Islet precursor cell (in vitro differentiated cells): ENCODE results near the gene KIF1B.

Source experiments
- DNase-seq: peaks from one replicate; pipeline ENCODE4 v3.0.0-alpha.2; 2018

The KIF1B gene

DNA sequence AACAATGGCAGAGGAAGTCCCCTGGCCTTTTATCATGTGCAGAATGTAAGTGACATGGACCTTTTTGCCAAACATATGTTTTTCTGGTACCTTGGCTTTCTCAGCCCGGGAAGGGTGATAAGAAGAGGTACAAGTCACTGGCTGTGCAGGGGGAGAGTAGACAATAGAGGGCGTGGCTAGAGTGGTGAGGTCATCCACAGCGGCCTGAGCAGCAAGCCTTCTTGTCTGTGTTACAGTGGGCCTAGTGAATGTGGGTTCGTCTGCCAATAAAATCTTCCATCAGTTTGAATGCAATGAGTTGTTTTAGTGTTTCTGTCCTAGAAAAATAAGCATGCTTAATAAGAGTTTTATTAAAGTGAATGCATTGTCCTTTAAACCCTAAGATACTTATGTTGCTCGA, 129.4 kb downstream of the KIF1B start:
- DNase-seq: peak; percentile 93

GRCh38 chr1:10340930-10341590, 130.7 kb downstream of the KIF1B start:
- no peak for DNase-seq

DNA sequence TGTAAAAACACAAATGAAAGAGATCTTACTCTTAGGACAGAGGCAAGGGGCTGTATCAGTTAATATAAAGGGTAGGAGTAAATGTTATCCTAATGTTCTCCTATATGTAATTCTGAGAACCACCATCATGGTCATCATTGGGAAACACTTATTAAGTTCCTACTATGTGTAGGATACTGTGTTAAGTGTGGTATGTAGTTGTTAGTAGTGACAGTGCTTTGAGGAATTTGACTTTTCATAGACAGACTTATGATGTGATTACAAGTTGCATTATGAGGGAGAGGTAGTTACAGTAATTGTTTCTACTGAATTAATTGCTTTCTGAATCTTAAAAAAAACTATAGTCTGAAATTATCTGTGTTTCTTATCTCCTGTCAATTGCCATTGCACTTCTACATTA, 136.7 kb downstream of the KIF1B start:
- no peak for DNase-seq

DNA sequence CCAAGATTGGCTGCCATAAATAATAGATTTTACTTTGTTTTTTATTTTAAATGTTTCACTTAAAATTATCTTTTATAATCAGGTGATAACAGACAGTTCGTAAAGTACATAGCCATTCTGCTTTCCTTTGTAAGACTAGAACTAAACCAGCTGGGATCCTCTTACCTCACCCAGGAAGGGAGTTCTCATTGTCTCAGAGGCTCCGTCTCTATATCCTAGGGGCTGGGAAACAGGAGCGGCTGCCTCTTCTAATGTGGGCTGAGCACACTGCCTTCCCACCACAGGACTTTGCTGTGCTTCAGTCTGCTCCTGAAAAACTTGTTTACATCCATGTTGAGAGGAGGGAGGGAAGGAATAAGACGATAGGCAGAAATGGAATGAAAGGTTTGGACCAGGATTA, 142.9 kb downstream of the KIF1B start:
- DNase-seq: peak; percentile 69

GRCh38 chr1:10353693-10354092, 143.3 kb downstream of the KIF1B start:
- DNase-seq: no peak

- no peak for DNase-seq
Measured at GRCh38 chr1:10360045-10360444, 149.7 kb downstream of the KIF1B start.

DNA sequence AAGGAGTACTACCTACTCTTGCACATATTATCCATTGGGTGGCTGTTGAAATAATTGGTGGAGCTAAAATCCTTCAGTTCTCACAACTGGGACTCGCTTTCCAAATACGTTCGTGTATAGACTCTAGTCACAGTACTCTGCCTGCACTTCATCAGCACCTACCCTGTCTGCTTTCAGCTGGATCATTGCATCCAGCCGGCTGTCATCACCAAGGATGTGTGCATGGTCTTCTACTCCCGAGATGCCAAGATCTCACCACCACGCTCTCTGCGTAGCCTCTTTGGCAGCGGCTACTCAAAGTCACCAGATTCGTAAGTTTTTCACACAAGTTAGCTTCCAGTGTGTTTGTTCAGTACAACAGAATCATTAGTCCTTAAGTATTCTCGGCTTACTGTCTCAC, 151.1 kb downstream of the KIF1B start:
- no peak for DNase-seq

DNA sequence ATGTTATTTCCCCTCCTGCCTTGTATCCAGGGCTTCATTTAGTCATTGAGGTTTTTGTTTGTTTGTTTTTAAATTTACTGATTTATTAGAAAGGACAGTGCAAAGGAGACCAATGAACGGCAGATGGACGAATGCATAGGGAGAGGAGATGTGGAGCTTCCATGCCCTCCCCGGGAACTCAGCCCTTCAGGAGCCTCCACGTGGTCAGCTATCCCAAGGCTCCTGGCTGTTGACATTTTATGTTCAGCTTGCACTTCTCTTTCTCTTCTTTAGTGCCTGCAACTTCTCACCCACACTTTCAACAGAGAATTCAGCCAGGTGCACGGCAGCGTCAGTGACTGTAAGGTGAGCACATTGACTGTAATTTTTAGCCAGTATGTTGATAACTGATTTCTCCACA, 157.8 kb downstream of the KIF1B start:
- no peak for DNase-seq

DNA sequence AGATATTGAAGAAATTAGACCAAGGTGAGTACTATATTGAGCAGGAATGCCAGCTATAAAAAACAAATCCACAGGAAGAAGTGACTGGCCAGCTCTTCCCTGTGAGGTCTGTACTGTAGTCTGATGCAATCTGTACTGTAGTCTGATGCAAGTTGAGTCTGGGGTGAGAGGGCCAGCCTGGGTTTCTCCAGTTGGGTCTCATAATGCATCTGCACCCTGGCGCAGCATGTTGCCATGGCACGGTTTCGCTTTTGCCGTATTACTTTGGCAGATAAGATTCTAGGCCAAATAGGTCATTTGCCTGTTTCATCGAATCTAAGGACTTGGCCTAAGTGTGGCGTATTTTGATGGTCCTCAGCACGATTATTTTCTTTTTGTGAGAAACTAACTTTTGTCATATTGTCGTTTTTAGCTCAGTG, 164.1 kb downstream of the KIF1B start:
- DNase-seq: no peak

DNA sequence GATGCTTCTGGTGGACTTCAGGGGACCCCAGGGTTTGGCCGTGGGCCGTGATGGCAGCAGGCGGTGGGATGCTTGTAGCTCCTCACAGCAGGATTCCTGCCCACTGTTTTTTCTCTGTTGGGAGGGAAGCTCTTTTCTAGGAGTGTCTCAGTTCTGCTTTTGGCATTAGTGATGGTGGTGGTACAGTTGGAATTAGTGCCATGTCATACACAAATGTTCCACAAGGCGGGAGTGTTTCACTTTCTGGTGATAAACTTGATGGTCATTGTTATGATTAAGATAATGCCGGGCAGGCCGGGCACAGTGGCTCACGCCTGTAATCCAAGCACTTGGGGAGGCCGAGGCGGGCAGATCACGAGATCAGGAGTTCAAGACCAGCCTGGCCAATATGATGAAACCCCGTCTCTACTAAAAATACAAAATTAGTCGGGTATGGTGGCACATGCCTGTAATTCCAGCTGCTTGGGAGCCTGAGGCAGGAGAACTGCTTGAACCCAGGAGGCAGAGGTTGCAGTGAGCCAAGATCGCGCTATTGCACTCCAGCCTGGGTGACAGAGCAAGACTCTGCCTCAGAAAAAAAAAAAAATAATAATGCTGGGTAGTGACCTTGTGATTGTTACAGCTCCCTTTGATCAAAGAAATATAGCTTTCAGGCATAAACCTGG, 167.1 kb downstream of the KIF1B start:
- DNase-seq: peak; percentile 73

DNA sequence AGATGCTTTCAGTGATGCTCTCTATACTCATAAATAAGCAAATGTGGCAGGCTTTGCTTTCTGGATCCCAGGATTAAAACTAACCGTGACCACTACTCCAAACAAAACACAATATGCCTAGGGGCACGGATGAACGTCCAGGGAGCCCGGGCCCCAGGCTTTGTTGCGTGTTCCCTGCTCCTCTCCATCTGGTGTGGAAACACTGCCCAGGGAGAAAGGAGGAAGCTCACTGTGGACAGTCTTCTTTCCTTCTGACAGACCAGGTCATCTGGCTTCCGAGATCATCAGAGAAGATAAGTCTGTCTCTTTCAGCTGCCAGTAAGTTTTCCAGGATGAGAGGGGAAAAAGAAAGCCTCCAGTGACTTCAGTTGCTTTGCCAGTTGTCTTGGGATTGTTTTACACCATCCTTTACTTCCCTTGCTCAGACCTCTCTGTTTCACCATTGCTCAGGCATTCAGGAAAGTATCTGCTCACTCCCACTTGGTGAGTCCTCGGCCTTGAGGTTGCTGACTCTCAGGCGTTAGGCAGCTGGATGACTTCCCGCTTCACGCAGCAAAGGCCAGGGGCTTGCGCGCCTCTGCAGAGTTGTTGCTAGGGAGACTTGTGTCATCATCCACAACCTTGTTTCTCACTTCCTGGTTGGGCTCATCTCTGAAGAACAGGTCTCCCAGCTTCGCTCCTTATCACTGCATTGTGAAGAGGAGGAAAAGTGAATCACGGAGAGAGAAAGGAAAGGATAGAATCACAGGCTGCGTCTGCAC, 167.9 kb downstream of the KIF1B start:
- DNase-seq: peak; percentile 68

DNA sequence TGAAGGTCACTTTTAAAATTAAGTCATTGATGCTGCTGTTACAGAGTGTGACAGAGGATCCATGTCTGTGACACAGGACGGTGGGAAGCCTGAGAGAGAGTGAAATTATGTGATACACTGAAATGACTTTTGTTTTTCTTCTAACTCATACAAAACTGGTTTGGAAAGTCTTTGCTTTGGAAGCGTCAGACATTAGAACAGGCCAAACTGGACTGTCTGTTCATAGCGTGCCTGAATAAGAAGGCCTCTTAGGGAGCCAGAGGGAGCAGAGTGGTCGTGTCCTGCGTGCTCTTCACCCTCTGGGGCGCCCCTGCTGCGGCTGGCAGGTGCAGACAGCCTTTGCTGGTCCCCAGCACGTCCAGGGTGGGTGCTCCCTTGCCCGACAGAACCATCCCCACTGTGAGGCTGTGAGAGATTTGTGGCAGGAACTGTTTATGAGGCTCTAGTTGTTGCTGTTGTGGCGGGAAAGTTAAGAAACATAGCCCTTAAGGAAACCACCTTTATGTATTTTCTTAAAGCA, 168.8 kb downstream of the KIF1B start:
- DNase-seq: no peak

- no peak for DNase-seq
Measured at GRCh38 chr1:10379676-10380075, 169.3 kb downstream of the KIF1B start.

GRCh38 chr1:10380594-10381275, 170.4 kb downstream of the KIF1B start:
- no peak for DNase-seq

DNA sequence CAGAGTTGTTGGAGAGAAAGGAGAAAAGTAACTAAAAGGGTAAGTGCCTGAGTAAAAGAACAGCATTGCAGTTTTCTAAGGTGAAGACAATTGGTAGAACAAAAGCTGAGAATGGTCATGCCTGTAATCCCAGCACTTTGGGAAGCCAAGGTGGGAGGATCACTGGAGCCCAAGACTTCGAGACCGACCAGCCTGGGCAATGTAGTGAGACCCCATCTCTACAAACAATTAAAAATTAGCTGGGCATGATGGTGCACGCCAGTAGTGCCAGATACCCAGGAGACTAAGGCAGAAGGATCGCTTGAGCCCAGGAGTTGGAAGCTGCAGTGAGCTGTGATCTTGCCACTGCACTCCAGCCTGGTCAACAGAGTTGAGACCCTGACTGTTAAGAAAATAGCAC, 173.3 kb downstream of the KIF1B start:
- no peak for DNase-seq

- DNase-seq: no peak
Measured at GRCh38 chr1:10384219-10384618, 173.8 kb downstream of the KIF1B start.

GRCh38 chr1:10386761-10387676, 176.6 kb downstream of the KIF1B start:
- no peak for DNase-seq

GRCh38 chr1:10387677-10388386, 177.5 kb downstream of the KIF1B start:
- no peak for DNase-seq

- no peak for DNase-seq
Measured at GRCh38 chr1:10388387-10388715, 178.0 kb downstream of the KIF1B start.

DNA sequence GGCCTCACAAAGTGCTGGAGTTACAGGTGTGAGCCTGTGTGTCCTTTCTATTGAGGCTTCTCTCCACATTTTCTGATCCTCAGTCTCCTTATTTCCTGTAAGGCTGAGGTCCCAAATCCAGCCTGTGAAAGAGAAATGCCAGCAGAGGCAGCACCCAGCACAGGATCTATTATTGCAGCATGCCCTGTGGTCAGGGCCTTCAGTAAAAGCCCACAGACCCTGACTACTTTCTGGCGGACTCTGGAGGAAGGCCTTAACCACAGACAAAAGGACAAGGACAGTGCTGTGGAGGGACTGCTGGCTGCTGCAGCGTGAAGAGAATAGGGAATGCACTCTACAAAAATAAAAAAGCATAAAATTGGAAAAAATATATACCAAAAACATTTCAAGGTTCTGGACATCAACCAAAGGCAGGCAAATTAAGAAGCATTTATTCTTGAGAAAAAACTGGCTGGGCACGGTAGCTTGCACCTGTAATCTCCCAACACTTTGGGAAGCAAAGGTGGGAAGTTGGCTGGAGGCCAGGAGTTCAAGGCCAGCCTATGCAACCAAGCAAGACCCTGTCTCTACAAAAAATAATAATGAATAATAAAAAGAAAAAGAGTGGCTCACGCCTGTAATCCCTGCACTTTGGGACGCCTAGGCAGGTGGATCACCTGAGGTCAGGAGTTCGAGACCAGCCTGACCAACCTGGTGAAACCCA, 179.1 kb downstream of the KIF1B start:
- DNase-seq: no peak

DNA sequence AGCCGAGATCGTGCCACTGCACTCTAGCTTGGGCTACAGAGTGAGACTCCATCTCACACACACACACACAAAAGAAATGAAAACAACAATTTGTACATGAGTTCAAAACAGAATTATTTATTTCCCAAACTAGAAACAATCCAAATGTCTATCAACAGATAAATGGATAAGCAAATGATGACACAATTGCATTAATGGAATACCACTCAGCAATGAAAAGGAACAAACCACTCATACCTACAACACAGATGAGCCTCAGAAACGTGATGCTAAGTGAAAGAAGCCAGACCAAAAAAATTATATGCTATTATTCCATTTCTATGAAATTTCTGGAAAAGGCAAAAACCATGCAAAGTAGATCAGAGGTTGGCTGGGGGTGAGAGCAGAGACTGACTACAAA, 186.5 kb downstream of the KIF1B start:
- DNase-seq: no peak
